Fibroblast of upper back skin (primary cell): ENCODE results near the gene TATDN2.
"Not testable (repeated sequence)": the region's sequence is repeated elsewhere in the genome, so short reads cannot be mapped to it uniquely, and the experiment has no call there.

Source experiments
- DNase-seq: peaks from one replicate; pipeline ENCODE4 v3.0.0-alpha.2; 2013

Gene TATDN2

GRCh38 chr3:10272476-10272875 lies 24.2 kb downstream of the TATDN2 start:
- not testable (repeated sequence) for DNase-seq

- no peak for DNase-seq
Measured at GRCh38 chr3:10272977-10273376, 24.7 kb downstream of the TATDN2 start.

- no peak for DNase-seq
Measured at GRCh38 chr3:10273702-10274305, 25.5 kb downstream of the TATDN2 start.

GRCh38 chr3:10274601-10275000 lies 26.3 kb downstream of the TATDN2 start:
- no peak for DNase-seq

- DNase-seq, result no peak
Measured at GRCh38 chr3:10277115-10277625, 28.9 kb downstream of the TATDN2 start.

GRCh38 chr3:10278501-10278900 lies 30.2 kb downstream of the TATDN2 start:
- no peak for DNase-seq

- no peak for DNase-seq
Measured at GRCh38 chr3:10279384-10280176, 31.3 kb downstream of the TATDN2 start.

GRCh38 chr3:10280177-10280529 lies 31.9 kb downstream of the TATDN2 start:
- DNase-seq, result no peak

- no peak for DNase-seq
Measured at GRCh38 chr3:10280571-10280970, 32.3 kb downstream of the TATDN2 start.

GRCh38 chr3:10281951-10282350 lies 33.7 kb downstream of the TATDN2 start:
- peak; percentile 42 for DNase-seq

GRCh38 chr3:10283638-10284037 lies 35.4 kb downstream of the TATDN2 start:
- DNase-seq, result no peak

GRCh38 chr3:10284496-10284895 lies 36.2 kb downstream of the TATDN2 start:
- no peak for DNase-seq

- no peak for DNase-seq
Measured at GRCh38 chr3:10285272-10286132, 37.2 kb downstream of the TATDN2 start.

GRCh38 chr3:10286133-10286524 lies 37.9 kb downstream of the TATDN2 start:
- no peak for DNase-seq

- DNase-seq, result peak; percentile 94
Measured at GRCh38 chr3:10286596-10287295, 38.5 kb downstream of the TATDN2 start.

GRCh38 chr3:10287936-10288574 lies 39.8 kb downstream of the TATDN2 start:
- DNase-seq, result no peak

- DNase-seq, result no peak
Measured at GRCh38 chr3:10288575-10288960, 40.3 kb downstream of the TATDN2 start.

GRCh38 chr3:10289077-10289476 lies 40.8 kb downstream of the TATDN2 start:
- DNase-seq, result no peak

- DNase-seq, result no peak
Measured at GRCh38 chr3:10289787-10290355, 41.6 kb downstream of the TATDN2 start.

GRCh38 chr3:10290481-10291176 lies 42.4 kb downstream of the TATDN2 start:
- no peak for DNase-seq

- no peak for DNase-seq
Measured at GRCh38 chr3:10291641-10292040, 43.4 kb downstream of the TATDN2 start.
